ENCODE data around the gene CYTH1.
"Not testable (repeated sequence)": the region's sequence is repeated elsewhere in the genome, so short reads cannot be mapped to it uniquely, and the experiment has no call there.

The CYTH1 gene

DNA sequence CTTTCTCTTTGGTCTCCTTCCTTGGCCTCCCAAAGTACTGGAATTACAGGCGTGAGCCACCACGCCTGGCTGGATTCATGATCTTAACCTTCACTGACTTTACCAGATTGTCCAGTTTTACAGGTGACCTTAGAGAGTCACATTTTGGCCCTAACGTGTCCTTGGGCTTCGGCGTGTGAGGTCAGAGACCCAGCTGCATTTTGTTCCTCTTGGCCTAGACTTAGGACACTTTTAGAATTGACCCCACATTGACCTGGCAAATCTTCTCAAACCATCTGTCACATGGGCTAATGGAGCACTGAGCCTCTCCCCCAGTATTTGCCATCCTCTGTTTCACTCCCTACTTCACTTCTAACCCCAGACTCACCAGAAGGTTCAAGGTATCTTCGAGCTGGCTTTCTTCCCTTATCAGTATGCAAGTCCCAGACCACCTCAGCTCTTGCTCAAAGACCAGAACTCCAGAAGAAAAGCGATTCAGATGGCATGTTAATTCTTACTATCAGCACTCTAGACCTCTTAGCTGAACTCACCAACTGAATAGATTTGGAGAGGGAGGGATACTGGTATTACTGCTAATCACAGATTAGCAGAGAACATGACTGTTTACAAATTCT is 1.7 kb upstream of the CYTH1 start:
- TF ChIP-seq, protein P1, sequence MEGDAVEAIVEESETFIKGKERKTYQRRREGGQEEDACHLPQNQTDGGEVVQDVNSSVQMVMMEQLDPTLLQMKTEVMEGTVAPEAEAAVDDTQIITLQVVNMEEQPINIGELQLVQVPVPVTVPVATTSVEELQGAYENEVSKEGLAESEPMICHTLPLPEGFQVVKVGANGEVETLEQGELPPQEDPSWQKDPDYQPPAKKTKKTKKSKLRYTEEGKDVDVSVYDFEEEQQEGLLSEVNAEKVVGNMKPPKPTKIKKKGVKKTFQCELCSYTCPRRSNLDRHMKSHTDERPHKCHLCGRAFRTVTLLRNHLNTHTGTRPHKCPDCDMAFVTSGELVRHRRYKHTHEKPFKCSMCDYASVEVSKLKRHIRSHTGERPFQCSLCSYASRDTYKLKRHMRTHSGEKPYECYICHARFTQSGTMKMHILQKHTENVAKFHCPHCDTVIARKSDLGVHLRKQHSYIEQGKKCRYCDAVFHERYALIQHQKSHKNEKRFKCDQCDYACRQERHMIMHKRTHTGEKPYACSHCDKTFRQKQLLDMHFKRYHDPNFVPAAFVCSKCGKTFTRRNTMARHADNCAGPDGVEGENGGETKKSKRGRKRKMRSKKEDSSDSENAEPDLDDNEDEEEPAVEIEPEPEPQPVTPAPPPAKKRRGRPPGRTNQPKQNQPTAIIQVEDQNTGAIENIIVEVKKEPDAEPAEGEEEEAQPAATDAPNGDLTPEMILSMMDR (IDR thresholded peaks at IDR 0.05; ENCODE audit: insufficient read depth, low read depth, low read length, missing control alignments), result no peak
- no peak for DNase-seq (ENCODE audit: low read depth)
- no peak overlapping the region for H3K4me3 ChIP-seq (ENCODE audit: low read length)

GRCh38 chr17:78781104-78781892 is 775 bp downstream of the CYTH1 start:
- H3K4me3 ChIP-seq (ENCODE audit: low read length), result peak overlapping the region; percentile 66
- TF ChIP-seq, protein P1 (IDR thresholded peaks at IDR 0.05; ENCODE audit: insufficient read depth, low read depth, low read length, missing control alignments), result no peak
- peak; percentile 34 for DNase-seq (ENCODE audit: low read depth)

DNA sequence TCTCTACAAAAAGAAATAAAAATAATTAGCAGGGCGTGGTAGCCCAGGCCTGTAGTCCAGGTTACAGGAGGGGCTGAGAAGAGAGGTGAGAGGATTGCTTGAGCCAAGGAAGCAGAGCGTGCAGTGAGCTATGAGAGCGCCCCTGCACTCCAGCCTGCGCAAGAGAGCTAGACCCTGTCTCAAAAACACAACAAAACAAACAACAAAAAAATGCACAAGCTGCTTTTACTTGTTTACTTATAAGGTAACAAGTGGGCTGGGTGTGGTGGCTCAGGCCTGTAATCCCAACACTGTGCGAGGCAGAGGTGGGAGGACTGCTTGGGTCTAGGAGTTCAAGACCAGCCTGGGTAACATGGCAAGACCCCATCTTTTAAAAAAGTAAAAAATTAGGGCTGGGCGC is 1.7 kb downstream of the CYTH1 start:
- TF ChIP-seq, protein P1 (IDR thresholded peaks at IDR 0.05; ENCODE audit: insufficient read depth, low read depth, low read length, missing control alignments), result no peak
- no peak for DNase-seq (ENCODE audit: low read depth)
- H3K4me3 ChIP-seq (ENCODE audit: low read length), result no peak overlapping the region

- DNase-seq (ENCODE audit: low read depth), result peak; percentile 39
- TF ChIP-seq, protein P1 (IDR thresholded peaks at IDR 0.05; ENCODE audit: insufficient read depth, low read depth, low read length, missing control alignments), result no peak
- H3K4me3 ChIP-seq (ENCODE audit: low read length), result no peak overlapping the region
Measured at GRCh38 chr17:78779850-78780249, 2.2 kb downstream of the CYTH1 start.

GRCh38 chr17:78779286-78779651 is 2.8 kb downstream of the CYTH1 start:
- H3K4me3 ChIP-seq (ENCODE audit: low read length); DNase-seq (ENCODE audit: low read depth): not testable (repeated sequence)

DNA sequence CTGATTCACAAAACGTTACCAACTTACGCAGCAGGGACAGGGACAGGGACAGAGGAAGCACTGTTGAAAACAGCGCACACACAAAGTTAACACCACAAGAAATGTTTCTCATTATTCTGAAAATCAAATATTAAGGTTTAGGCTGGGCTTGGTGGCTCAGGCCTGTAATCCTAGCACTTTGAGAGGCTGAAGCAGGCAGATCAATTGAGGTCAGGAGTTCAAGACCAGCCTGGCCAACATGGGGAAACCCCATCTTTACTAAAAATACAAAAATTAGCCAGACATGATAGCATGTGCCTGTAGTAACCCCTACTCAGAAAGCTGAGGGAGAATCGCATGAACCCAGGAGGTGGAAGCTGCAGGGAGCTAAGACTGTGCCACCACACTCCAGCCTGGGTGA is 4.2 kb downstream of the CYTH1 start:
- TF ChIP-seq, protein P1 (IDR thresholded peaks at IDR 0.05; ENCODE audit: insufficient read depth, low read depth, low read length, missing control alignments), result no peak
- DNase-seq (ENCODE audit: low read depth), result no peak
- no peak overlapping the region for H3K4me3 ChIP-seq (ENCODE audit: low read length)

DNA sequence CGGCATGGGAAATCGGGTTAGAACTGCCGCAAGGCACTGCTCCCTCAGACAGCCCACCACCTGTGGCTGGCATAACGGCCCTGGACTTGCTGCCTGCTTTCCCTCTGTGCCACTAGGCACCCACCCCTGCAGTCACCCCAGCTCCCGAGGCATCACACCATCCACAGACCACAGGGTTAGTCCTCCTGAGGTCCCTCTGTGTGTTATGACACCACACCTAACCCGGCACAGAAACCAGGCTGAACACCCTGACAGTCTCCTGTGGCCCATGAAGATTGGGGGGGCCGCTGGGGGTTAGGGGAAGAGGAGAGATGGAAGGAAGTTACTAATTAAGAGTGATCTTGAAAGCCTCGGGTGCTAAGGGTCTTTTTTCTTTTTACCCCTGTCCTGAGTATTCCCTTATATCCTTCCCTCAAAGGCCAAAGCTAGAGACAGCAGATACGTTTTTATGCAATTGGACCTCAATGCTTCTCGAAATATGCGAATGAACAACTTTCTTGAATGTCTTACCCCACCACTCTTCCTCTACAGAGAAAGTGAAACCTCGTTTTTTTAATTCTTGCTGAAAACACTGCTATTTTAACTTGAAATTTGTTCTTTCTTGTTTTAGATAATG is 7.0 kb downstream of the CYTH1 start:
- DNase-seq (ENCODE audit: low read depth), result no peak
- peak overlapping the region; percentile 26 for H3K4me3 ChIP-seq (ENCODE audit: low read length)
- TF ChIP-seq, protein P1 (IDR thresholded peaks at IDR 0.05; ENCODE audit: insufficient read depth, low read depth, low read length, missing control alignments), result no peak

Measured in epithelial cell of esophagus (primary cell).